A172 (cell line): Measurements from ENCODE around the gene PHF1. TPM values are rescaled to one million over a fixed set of nuclear protein-coding genes. Genes with fewer than 3 reads are reported as not detected.
"Not testable (repeated sequence)": the region's sequence is repeated elsewhere in the genome, so short reads cannot be mapped to it uniquely, and the experiment has no call there.

ENCODE experiments used
- DNase-seq: peaks from one replicate; pipeline ENCODE4 v3.0.0-alpha.2; 2015; ENCODE audit warnings: low spot score
- total RNA-seq: library from RNA; depleted of rRNA; stranded (reverse); fragments of >200 nt; shearing (Covaris generic); gene quantifications from 2 replicates; pipeline ENCODE4 v1.2.3, GENCODE V29; 2014

The PHF1 gene
- total RNA-seq, 1 experiment from 2014 or later = 40.8 TPM

GRCh38 chr6:33391278-33391921, 19.4 kb upstream of the PHF1 start, which contains the start of gene KIFC1:
TSS of gene KIFC1 (plus strand) at chr6:33391823. CDS start at chr6:33391986, 163 bp downstream.
- peak; percentile 99 for DNase-seq

GRCh38 chr6:33391922-33392594, 18.8 kb upstream of the PHF1 start:
- no peak for DNase-seq

GRCh38 chr6:33392595-33392948, 18.2 kb upstream of the PHF1 start:
- no peak for DNase-seq

GRCh38 chr6:33392979-33393378, 17.8 kb upstream of the PHF1 start:
- DNase-seq = no peak

GRCh38 chr6:33397541-33397940, 13.3 kb upstream of the PHF1 start:
- no peak for DNase-seq

GRCh38 chr6:33398601-33399000, 12.2 kb upstream of the PHF1 start:
- not testable (repeated sequence) for DNase-seq

GRCh38 chr6:33399881-33400280, 10.9 kb upstream of the PHF1 start:
- not testable (repeated sequence) for DNase-seq

GRCh38 chr6:33404884-33405283, 5.9 kb upstream of the PHF1 start:
- no peak for DNase-seq

GRCh38 chr6:33405386-33405940, 5.4 kb upstream of the PHF1 start:
- DNase-seq = no peak

GRCh38 chr6:33406126-33406525, 4.7 kb upstream of the PHF1 start:
- no peak for DNase-seq

GRCh38 chr6:33407132-33407718, 3.6 kb upstream of the PHF1 start:
- DNase-seq = peak; percentile 31

GRCh38 chr6:33410050-33410710, 634 bp upstream of the PHF1 start:
- DNase-seq = peak; percentile 93

GRCh38 chr6:33411632-33412005, 805 bp downstream of the PHF1 start:
- no peak for DNase-seq

GRCh38 chr6:33412140-33413009, 1.6 kb downstream of the PHF1 start:
- DNase-seq = no peak

GRCh38 chr6:33413241-33414120, 2.7 kb downstream of the PHF1 start:
- no peak for DNase-seq

- no peak for DNase-seq
Measured at GRCh38 chr6:33414592-33415271, 3.9 kb downstream of the PHF1 start.

- DNase-seq = no peak
Measured at GRCh38 chr6:33415831-33416230, 5.0 kb downstream of the PHF1 start.

- no peak for DNase-seq
Measured at GRCh38 chr6:33416386-33417127, 5.7 kb downstream of the PHF1 start.
